Mesenteric fat pad (tissue), 1 donor: ENCODE data around the gene NECTIN1. TPM values are rescaled to one million over a fixed set of nuclear protein-coding genes. Genes with fewer than 3 reads are reported as not detected.

Source experiments
- DNase-seq: peaks from one replicate; pipeline ENCODE4 v3.0.0-alpha.2; 2020; ENCODE audit warnings: low spot score
- total RNA-seq: library from RNA; stranded (reverse); fragmentation: NEBNext Ultra II Directional; extraction: Animal tissue kit (Norgen Biotek cat#: 25700); gene quantifications from one replicate; pipeline ENCODE4 v1.2.1, GENCODE V29; 2021
- donor health status: DM: yes; HTN: yes; CAD: no.

NECTIN1 gene
- total RNA-seq, 1 donor from 2014 or later = 11.2 TPM

- DNase-seq = no peak
Observed at GRCh38 chr11:119714189-119714588, 14.8 kb downstream of the NECTIN1 start.

GRCh38 chr11:119713359-119714040 lies 15.5 kb downstream of the NECTIN1 start:
- DNase-seq = no peak

GRCh38 chr11:119712459-119713358 lies 16.3 kb downstream of the NECTIN1 start:
- no peak for DNase-seq

GRCh38 chr11:119712006-119712405 lies 17.0 kb downstream of the NECTIN1 start:
- no peak for DNase-seq

GRCh38 chr11:119711476-119711875 lies 17.5 kb downstream of the NECTIN1 start:
- DNase-seq = no peak

- DNase-seq = no peak
Observed at GRCh38 chr11:119710417-119710816, 18.6 kb downstream of the NECTIN1 start.

GRCh38 chr11:119709638-119710346 lies 19.2 kb downstream of the NECTIN1 start:
- no peak for DNase-seq

- DNase-seq = no peak
Observed at GRCh38 chr11:119709171-119709570, 19.8 kb downstream of the NECTIN1 start.

- DNase-seq = no peak
Observed at GRCh38 chr11:119708384-119708783, 20.6 kb downstream of the NECTIN1 start.

GRCh38 chr11:119706887-119707286 lies 22.1 kb downstream of the NECTIN1 start:
- no peak for DNase-seq

- no peak for DNase-seq
Observed at GRCh38 chr11:119706029-119706428, 23.0 kb downstream of the NECTIN1 start.

- DNase-seq = no peak
Observed at GRCh38 chr11:119705362-119705761, 23.6 kb downstream of the NECTIN1 start.

GRCh38 chr11:119704849-119705248 lies 24.2 kb downstream of the NECTIN1 start:
- DNase-seq = no peak

GRCh38 chr11:119701591-119702549 lies 27.1 kb downstream of the NECTIN1 start:
- DNase-seq = no peak

- no peak for DNase-seq
Observed at GRCh38 chr11:119700536-119701346, 28.3 kb downstream of the NECTIN1 start.

GRCh38 chr11:119700030-119700429 lies 29.0 kb downstream of the NECTIN1 start:
- DNase-seq = no peak

GRCh38 chr11:119699227-119699626 lies 29.8 kb downstream of the NECTIN1 start:
- DNase-seq = no peak

- DNase-seq = no peak
Observed at GRCh38 chr11:119697882-119698281, 31.1 kb downstream of the NECTIN1 start.

GRCh38 chr11:119697445-119697844 lies 31.6 kb downstream of the NECTIN1 start:
- DNase-seq = no peak
